ENCODE results near the gene WNT3A. TPM values are rescaled to one million over a fixed set of nuclear protein-coding genes. Genes with fewer than 3 reads are reported as not detected.

WNT3A gene
- total RNA-seq, 4 donors from 2014 or later: not detected

GRCh38 chr1:228034954-228035837 lies 28.4 kb downstream of the WNT3A start:
- TF ChIP-seq, protein P1, sequence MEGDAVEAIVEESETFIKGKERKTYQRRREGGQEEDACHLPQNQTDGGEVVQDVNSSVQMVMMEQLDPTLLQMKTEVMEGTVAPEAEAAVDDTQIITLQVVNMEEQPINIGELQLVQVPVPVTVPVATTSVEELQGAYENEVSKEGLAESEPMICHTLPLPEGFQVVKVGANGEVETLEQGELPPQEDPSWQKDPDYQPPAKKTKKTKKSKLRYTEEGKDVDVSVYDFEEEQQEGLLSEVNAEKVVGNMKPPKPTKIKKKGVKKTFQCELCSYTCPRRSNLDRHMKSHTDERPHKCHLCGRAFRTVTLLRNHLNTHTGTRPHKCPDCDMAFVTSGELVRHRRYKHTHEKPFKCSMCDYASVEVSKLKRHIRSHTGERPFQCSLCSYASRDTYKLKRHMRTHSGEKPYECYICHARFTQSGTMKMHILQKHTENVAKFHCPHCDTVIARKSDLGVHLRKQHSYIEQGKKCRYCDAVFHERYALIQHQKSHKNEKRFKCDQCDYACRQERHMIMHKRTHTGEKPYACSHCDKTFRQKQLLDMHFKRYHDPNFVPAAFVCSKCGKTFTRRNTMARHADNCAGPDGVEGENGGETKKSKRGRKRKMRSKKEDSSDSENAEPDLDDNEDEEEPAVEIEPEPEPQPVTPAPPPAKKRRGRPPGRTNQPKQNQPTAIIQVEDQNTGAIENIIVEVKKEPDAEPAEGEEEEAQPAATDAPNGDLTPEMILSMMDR (IDR thresholded peaks at IDR 0.05; ENCODE audit: low read depth): no peak

DNA sequence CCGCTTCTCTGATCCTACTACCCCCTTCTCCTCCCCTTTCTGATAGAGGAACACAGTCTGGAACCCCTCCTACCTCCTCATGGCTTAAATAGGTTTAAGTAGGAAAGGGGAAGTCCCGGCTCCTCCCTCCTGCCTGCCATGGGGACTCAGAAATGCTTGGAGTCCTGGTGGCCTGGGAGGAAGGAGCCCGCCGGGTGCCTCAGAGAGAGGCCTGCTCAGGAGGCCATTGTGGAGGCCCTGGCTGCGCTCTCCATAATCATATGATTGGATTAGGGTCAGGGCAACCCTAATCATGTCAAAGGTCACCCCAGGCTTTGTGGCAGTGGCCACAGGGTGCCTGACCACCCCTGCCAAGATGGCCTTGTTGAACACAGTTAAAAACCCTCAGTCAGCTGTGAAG lies 29.0 kb downstream of the WNT3A start:
- TF ChIP-seq, protein P1 (IDR thresholded peaks at IDR 0.05; ENCODE audit: low read depth): no peak

- TF ChIP-seq, protein P1 (IDR thresholded peaks at IDR 0.05; ENCODE audit: low read depth): no peak
Observed at GRCh38 chr1:228036701-228037231, 30.0 kb downstream of the WNT3A start.

DNA sequence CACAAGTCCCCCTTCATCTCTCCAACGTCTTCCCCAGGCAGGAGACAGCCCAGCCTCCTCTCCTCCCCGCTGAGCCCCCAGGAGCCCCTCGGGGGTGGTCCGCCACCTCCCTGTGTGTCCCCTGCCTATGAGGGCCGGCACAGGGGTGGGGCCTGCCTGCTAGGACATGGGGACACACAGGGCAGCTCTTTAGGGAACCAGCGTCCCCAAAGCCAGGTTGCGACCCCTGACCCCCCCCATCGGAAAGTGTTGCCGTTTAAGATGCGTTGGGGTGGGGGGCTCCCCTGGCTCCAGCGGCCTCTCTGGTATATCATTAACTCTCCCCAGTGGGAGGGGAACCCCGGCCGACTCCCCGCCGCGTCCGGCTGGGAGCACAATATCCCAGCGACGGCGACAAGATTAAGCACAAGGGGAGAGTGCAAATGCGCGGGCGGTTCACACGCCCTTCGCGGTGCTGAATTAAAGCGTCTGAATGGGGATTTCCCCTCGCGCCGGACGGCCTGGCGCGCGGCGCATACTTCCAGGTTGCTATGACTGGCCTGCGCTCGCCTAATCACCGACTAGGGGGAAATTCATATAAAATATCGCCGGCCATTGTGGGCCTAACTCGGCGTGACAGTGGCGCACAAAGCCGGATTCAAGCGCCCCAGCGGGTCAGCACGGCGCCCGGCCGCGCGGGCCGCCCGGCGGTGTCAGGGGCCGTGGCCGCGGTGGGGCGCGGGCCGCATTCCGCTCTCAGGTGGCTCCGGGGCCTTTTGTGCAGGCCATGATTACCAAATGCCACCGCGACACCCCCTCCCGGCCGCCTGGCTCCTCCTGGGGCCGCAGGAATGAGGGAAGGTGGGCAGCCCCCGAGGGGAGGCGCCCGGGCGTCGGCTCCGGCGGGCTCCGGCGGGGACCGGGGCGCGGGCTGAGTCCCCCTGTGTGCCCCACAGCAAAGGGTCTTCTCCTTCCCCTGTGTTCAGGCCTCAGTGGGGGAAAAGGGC lies 30.9 kb downstream of the WNT3A start:
- TF ChIP-seq, protein P1 (IDR thresholded peaks at IDR 0.05; ENCODE audit: low read depth): no peak

GRCh38 chr1:228038387-228039005 lies 31.7 kb downstream of the WNT3A start:
- TF ChIP-seq, protein P1 (IDR thresholded peaks at IDR 0.05; ENCODE audit: low read depth): no peak

DNA sequence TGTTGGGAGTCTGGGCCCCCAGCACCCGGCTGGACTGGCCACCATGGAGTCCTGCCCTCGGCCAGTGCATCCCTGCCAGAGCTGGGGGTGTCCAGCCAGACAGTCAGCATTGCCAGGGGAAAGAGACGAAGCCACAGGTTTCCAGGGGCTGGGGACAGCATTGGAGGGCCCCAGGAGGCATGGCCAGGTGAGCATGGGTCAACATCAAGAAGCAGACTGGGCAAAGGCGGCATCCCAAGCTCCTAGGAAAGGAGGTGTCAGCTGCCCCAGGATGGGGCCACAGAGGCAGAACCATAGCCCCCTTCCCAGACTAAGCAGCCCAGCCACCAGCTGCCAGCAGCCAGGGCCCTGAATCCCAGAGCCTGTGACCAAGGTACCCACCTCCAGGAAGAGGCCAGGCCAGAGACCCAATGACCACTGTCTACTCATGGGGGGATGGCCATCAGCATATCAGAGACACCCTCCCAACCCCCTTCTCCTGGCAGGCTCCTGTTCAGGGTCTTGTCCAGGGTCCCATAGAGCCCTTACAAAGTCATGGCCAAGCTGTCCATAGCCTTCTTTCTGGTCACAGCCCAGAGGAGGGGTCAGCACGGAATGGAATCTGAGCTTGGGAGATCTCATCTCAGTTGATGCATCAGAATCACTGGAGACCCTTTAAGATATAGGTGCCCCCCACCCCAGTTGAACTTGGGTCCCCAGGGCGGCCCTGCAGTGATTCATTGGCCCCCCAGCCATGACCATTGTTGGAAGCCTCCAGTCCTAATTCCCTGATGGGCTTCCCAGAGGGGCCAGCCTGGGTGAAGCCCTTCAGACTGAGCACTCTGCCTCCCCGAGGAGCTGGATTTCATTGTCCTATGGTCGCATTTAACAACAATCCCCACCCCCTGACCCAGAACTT lies 32.5 kb downstream of the WNT3A start:
- TF ChIP-seq, protein P1 (IDR thresholded peaks at IDR 0.05; ENCODE audit: low read depth): no peak
